OCI-M1 (cell line): ENCODE measurements around the gene TGFBR3.
"Not testable (repeated sequence)": the region's sequence is repeated elsewhere in the genome, so short reads cannot be mapped to it uniquely, and the experiment has no call there.

Experiments
- DNase-seq: peaks from one replicate; lab custom pipeline; 2025; lab: John Stamatoyannopoulos, UW

TGFBR3 gene

GRCh38 chr1:91684481-91685196 lies 201.3 kb downstream of the TGFBR3 start:
- DNase-seq: no peak

DNA sequence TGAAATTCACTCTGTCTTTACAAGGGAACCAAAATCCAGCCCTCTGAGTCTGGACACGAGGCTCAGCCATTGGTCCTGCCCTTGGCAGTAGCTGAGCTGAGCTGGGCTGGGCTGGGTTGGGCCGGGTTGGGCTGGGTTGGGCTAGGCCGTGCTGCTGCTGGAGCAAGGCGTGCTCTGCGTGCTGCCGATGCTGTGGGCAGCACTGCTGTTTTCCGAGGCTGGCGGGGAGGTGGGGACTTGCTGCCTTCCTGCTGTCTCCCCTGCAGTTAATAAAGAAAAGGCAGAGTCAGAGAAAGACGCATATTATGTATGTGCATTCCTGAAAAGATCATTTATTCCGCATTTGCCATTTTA lies 202.4 kb downstream of the TGFBR3 start:
- DNase-seq: no peak

- no peak for DNase-seq
Observed at GRCh38 chr1:91682882-91683597, 202.9 kb downstream of the TGFBR3 start.

DNA sequence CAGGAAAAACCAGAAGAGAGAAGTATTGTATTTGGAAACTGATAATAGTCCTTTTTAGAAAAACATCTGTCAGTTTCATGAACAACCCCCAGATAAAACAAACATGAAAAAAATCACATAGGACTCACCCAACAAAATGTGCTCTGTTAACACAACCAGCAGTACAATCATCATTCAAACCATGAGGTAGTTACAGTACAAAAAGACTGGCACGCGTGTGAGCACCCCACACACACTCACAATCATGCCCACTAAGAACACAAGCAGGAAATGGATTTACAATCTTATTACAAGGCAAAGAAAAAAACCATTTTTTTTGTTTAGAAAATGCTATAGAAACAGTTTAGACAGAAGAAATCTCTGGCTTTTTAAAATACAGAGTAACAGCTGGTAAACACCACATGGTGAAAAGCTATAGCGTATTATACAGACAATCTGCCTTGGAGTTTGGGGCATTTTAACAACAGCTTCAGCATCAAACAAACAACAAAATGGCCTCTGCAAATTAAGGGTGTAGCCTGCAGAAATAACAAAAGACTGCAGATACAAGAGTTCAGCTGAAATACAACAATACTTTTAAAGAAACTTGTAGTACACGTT lies 205.3 kb downstream of the TGFBR3 start:
- no peak for DNase-seq

- no peak for DNase-seq
Observed at GRCh38 chr1:91679446-91679845, 206.5 kb downstream of the TGFBR3 start.

- no peak for DNase-seq
Observed at GRCh38 chr1:91676030-91676429, 209.9 kb downstream of the TGFBR3 start.

DNA sequence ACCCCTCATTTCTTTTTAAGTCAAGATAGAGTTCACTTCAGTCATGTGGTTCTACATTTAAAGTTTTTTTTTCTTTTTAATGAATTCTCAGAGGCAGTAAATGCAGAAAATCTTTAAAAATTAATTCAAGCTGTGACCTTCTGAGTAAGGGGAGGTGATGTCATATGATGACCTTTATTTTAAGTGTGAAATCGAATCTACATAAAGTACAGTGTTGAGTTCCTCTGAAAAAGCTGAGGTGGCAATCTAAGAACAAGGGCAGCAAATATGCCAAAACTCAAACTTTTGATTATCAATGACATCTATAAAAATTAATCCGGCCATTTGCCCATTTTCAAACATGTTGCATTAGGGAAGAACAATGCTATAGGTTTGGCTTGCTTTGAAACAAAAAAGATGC lies 211.8 kb downstream of the TGFBR3 start:
- DNase-seq: no peak

DNA sequence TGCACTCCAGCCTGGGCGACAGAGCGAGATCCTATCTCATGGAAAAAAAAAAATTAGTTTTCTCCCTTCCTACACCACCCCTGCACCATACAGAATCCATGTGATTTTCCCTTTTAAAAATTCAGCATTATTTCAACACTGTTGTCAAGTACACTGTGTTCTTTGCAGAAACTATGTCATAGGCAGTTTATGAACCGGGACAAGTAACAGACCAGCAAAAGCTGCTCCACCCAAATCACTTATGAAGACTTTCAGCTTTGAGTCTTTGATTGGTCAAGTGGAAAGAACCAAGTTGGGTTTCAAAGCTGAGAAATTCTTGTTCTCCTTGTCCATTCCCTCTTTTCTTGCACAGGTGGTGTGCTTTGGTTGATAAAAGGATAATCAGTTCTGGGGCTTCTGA lies 212.3 kb downstream of the TGFBR3 start:
- no peak for DNase-seq

GRCh38 chr1:91672601-91673161 lies 213.3 kb downstream of the TGFBR3 start:
- no peak for DNase-seq

- DNase-seq: no peak
Observed at GRCh38 chr1:91670781-91671180, 215.2 kb downstream of the TGFBR3 start.

- no peak for DNase-seq
Observed at GRCh38 chr1:91669584-91670350, 216.2 kb downstream of the TGFBR3 start.

- not testable (repeated sequence) for DNase-seq
Observed at GRCh38 chr1:91666651-91667050, 219.3 kb downstream of the TGFBR3 start.

DNA sequence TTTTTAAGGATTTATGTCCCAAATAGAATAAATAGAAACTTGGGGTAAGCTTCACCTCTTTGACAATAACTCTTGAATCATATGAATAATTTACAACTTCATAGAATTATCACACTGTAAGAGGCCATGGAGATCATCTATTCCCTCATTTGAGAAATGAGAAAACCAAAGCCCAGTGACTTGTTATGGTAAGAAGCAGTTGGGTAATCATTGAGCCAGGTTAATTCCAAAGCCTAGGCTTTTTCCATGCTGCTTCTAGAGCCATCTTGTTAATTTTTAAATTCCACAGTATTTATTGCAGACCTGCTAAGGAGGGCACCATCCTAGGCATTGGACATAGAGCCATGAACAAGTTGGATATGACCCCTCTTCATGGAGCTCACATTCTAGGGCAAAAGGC lies 224.8 kb downstream of the TGFBR3 start:
- DNase-seq: no peak

GRCh38 chr1:91660708-91661107 lies 225.2 kb downstream of the TGFBR3 start:
- no peak for DNase-seq

DNA sequence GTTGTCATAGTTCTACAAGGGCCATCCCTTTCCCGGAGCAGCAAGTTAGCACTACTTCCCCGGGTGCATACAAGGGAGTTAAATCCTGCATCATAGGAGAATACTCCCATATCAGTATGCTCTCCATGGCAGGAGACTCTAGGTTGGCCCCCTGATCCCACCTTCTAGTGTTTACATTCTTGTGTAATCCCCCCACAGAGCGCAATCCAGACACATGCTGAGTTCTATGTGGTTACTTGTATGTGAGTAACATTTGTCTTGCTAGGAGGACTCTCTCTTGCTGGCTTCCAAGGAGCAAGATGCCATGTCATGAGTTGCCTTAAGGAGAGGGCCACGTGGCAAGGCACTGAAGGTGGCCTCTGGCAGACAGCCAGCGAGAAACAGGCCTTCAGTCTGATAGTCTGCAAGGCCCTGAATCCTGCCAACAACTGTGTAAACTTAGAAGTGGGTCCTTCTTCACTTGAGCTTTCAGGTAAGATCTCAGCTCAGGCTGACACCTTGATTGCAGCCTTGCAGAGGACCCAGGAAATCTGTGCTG lies 230.0 kb downstream of the TGFBR3 start:
- peak; percentile 11 for DNase-seq

DNA sequence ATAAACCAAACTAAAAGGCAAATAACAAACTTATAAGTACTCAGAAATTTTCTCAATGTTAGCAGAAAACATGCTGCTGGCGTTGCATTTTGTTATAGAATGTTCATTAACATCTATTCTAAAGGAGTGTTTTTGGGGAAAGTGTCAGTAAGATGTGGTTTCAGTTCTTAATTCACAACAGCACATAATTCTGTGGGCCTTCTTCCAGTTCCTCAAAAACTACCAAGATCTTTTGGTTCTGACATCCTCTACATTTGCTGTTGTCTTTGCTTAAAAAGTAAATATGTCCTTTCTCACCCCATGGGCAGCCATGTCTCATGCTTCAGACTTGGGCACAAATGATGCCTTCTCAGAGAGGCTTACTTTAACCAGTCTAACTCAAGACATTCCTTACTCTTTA lies 232.8 kb downstream of the TGFBR3 start:
- no peak for DNase-seq

DNA sequence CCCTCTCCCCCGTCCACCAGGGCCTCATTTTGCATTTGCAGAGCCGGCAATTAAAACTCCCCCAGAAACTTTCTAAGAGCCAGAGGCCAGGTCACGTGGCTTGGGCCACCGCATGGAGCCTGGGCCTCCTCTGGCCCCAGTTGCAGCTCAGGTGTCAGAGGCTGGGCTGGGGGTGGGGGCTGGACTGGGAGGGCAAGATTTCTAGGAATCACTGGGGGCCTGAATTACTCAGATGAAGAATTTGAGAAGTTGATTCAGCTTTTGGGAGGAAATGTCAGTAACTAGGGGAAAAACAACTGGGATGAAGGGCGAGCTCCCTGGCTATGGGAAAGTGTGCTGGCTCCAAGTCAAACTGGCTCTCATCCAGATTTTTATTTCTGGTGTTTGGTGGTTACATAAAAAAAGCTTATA lies 234.3 kb downstream of the TGFBR3 start:
- DNase-seq: no peak

GRCh38 chr1:91651243-91651642 lies 234.7 kb downstream of the TGFBR3 start:
- DNase-seq: no peak

GRCh38 chr1:91650764-91651163 lies 235.2 kb downstream of the TGFBR3 start:
- no peak for DNase-seq

GRCh38 chr1:91647061-91647460 lies 238.9 kb downstream of the TGFBR3 start:
- DNase-seq: no peak

DNA sequence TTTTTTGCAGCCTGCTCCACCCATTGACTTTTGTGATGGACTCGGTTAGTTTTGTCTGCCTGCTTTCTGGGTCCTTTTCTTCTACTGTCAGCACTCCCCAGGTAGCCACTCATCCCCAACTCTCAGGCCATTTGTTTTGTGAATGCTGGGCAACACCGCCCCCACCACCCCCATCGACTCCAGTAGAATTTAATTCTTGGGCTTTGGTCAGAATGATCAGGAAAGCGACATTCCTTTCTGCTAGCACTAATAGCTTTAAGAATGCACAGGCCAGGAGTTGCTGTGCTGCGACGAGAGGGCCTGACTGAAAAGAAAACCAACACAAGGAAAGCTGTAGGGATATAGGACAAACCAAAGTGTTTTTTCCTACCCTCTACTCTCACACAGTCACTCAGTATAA lies 240.9 kb downstream of the TGFBR3 start:
- DNase-seq: no peak

DNA sequence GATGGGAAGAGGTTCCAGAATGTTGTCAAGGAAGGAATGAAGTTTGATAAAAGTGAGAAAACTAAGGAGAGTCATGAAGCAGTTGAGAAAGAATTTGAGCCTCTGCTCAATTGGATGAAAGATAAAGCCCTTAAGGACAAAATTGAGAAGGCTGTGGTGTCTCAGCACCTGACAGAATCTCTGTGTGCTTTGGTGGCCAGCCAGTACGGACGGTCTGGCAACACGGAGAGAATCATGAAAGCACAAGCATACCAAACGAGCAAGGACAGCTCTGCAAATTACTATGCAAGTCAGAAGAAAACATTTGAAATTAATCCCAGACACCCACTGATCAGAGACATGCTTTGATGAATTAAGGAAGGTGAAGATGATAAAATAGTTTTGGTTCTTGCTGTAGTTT lies 242.5 kb downstream of the TGFBR3 start:
- no peak for DNase-seq
